GF-D8 (cell line): ENCODE measurements around the gene CHI3L2.
"Not testable (repeated sequence)": the region's sequence is repeated elsewhere in the genome, so short reads cannot be mapped to it uniquely, and the experiment has no call there.

Source experiments
- DNase-seq: peaks from one replicate; lab custom pipeline; 2025; lab: John Stamatoyannopoulos, UW

CHI3L2 gene

DNA sequence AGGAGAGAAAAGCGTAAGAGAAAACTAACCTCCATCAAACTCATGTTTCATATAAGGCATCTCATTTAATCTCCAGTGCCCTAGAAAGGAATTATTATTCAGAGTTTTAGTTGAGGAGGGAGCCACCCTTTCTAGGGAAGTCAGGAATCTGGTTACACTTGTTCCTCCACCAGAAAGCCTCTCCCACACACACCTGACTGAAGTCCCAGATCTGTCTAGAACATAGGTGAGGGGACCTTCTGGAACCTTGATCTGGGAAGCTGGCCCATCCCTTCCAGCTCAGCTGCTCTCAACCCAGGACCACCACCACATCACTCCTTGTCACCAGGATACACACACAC, 25.2 kb upstream of the CHI3L2 start:
- DNase-seq = no peak

DNA sequence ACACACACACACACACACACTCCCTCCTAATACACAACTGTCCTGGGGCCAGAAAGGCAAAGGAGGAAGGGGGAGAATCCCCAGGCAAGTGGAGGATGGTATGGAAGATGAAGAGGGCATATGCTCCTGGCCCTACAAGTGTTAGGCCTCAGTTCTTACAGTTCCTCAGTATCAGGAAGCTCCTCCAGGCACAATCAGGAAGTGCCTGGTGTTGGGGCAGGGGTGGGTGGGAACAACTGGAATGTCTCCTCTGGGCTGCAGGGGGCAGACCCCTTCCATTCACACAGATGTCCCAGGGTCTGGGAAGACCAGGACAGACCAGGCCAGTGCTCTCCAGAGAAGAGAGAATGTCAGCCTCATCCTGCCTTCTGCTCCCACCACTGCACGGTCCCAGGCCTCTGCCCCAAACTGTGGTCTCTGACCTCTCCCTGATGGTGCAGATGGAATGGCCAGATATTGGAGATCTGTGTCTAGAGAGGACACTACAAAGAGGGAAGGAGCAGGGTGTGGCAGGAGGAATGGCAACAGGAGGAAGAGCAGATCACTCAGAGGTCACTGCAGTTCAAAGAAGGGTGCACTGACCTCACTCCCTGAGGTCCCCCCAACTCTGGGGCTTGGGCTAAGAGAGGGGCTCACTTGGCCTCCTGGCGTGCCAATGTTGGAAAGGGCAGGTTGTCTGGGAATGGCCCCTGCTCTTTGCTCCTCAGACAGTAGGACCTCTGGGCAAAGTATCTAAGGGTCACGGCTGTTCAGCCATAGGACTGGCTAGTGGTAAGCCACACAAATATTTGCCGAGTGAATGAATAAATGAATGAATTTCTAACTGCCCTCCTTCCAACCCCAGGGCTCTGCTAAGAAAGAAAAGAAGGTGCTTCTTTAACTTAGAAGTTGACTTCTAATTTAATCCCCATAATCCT, 24.5 kb upstream of the CHI3L2 start:
- DNase-seq = peak; percentile 49

DNA sequence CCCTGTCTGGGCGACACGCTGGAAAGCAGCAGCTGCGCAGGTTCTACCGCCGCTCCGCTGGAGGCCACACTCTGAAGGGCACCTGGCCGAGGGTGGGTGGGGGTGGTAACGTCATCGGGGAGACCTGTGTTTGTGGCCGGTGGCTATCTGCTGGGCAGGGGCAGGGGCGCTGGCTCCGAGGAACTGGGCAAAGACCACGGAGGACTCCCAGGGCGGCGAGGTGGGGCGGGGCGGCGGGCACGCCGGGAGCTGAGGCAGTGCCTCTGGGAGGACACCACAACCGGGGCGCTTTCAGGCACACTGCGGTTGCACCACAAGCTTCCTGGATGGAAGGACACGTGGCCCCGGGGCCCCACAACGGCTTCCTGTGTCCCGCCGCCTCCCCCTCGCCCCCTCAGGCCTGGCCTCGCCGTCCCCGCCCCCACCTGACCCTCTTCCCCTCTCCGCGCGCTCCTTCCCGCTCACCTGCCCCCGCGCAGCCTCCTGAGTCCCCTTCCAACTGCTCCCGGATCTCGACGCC, 23.8 kb upstream of the CHI3L2 start:
- peak; percentile 88 for DNase-seq

DNA sequence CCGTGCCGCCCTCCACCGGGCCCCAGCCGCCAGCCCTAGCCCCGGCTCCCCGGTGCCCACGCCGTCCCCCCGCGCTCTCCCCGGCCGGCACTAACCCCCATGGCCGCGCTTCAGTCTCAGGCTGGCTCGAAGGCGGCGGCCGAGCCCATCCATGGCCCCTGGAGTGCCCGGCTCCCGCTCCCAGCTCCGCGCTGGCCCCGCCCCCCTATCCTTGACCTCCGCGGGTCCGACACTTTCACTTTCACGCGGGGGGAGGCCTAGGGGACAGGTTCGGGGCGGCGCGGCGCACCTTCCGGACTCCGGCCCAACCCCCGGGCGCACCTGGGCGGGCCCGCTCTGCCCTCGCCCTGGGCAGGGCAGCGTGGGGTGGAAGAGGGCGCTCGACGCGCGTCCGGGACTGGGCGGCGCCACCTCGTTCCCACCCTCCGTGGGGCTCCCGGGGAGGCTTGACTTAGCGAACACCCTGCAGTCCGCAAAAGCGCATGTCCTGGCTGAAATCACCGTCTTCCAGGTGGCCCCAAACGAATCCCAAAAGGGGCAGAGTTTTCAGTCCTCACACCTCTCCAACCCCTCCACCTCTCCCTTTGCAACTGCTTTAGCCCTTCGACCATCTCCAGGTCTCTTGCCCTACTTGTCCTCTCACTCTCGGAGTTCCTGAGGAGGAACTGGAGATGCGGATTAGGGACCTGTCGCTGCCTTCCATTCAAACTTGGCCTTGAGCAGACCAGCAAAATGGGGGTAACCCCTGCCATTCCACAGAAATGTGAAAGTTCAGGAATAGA, 23.1 kb upstream of the CHI3L2 start:
- no peak for DNase-seq

DNA sequence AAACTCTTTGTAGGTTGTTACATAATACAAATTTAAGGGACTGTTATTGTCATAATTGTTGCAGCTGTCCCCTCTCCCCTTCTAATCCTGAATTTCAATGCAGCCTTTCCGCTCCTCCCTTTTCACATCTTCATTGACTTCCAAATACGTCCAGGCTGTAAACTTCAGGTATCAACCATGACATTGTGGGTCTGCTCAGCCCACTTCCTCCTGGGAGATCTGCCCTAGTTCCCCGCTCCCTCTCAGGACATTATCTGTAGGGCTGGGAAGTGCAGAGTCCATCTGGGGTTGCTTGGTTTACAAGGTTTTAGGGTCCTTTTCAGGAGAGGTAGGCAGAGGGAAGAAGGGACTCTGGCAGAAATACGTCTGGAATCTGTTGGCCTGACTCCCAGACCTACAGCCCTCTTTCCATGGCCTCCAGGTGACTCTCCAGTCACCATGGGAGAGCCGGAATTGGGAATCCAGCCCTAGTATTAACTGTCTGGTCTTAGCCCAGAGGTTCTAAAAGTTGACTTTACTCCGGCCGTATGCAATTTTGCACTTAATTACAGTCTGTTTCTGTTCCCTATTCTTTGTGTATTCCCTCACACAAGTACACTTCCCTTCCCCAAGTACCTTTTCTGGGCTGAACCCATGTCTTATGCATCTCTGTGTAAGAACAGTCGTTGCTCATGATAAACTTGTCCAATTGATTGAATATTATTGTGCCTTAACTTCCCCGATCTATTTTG, 22.4 kb upstream of the CHI3L2 start:
- no peak for DNase-seq

GRCh38 chr1:111205714-111206050, 21.8 kb upstream of the CHI3L2 start:
- peak; percentile 26 for DNase-seq

DNA sequence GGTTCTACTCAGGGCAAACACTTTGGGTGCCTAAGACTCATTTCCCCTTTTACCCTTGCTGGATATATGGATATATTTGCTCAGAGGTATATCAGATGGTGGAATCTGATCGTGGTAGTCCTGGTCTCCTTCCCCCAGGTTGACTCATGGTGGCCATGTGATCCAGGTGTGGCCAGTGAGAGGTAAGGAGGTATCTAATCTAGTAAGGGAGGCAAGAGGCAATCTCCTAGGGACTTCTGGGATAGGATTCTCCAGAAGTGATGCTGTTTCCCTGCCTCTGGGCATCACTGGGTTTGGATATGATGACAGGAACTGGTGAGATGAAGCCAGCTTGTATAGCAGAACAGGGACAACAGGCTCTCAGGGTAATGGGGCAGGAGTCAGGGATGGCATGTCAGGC, 18.6 kb upstream of the CHI3L2 start:
- DNase-seq = no peak

- DNase-seq = no peak
These were observed 17.9 kb upstream of the CHI3L2 start for GRCh38 chr1:111209622-111210021.

- DNase-seq = no peak
These were observed 15.6 kb upstream of the CHI3L2 start for GRCh38 chr1:111211921-111212320.

DNA sequence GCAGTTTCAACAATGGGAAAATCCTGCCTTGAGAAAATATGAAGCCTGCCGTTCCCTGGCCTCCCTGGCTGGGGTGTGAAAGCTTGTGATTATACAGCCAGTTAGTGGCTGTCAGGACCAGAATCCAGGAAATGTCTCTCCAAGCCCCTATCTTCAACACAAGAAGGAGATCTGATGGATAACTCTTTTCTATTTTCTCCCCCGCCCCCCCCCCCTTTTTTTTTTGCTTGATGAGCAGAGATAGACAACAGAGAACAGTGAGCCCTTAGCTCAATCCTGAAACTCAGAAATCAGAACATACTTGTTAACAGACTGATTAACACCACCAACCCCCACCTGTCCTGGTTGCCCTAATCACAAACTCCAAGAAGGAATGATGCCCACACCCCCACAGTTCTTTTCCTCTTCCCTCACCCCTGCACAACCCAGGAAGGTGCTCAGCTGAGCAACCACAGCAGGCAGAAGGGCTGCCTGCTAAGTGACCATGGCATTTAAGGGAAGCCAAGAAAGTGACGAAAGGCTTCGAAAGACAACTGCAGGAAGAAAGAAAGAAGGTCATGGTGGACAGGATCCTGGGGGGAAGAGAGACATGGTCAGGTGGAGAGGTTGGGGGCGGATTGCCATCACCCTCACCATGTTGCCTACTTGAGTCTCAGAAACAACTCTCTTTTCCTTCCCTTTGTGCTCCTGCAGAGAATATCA, 14.7 kb upstream of the CHI3L2 start:
- DNase-seq = no peak

- no peak for DNase-seq
These were observed 14.1 kb upstream of the CHI3L2 start for GRCh38 chr1:111213412-111213811.

DNA sequence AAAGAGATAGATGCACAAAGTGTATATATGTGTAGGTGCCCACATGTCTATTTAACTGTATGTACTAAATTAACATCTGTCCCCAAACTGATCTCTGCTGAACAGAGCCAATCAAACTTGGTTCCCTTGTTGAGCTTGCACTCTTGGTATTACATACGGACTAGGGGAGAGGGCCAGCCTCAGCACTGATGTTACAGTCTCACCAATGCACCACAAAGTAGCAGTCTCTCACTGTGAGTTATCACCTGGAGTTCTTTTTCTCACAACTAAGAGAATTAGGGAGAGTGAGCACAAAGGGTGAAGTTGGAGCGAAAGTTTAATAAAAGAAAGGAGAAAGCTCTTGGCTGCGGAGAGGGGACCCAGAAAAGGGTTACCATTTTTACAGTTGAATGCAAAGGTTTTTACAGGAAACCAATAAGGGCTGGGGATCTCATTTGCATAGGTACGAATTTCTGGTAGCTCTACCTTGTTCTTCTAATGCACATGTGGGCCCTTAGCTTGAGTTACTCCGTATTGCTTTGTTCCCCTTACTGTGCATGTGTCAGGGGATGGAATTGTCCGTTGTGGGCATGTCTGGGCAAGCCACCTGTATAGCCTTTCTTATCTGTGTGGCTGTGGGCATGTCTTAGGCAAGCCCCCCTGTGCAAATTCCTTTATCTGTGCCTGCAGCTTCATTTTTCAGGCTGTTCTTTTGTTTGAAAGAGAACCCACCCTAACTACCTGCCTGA, 13.3 kb upstream of the CHI3L2 start:
- no peak for DNase-seq

- no peak for DNase-seq
These were observed 12.6 kb upstream of the CHI3L2 start for GRCh38 chr1:111214884-111215283.

DNA sequence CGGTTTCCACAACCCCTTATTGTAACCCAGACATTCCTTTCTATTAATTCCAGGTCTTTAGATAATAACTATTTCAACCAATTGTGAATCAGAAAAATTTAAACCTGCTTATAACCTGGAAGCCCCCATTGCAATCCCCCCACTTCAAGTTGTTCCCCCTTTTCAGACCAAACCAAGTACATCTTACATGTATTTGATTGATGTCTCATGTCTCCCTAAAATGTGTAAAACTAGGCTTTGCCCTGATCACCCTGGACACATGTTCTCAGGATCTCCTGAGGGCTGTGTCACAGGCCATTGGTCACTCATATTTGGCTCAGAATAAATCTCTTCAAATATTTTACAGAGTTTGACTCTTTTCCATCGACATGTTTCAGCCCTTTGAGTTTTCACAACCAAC, 12.2 kb upstream of the CHI3L2 start:
- not testable (repeated sequence) for DNase-seq

GRCh38 chr1:111216751-111217150, 10.8 kb upstream of the CHI3L2 start:
- no peak for DNase-seq

DNA sequence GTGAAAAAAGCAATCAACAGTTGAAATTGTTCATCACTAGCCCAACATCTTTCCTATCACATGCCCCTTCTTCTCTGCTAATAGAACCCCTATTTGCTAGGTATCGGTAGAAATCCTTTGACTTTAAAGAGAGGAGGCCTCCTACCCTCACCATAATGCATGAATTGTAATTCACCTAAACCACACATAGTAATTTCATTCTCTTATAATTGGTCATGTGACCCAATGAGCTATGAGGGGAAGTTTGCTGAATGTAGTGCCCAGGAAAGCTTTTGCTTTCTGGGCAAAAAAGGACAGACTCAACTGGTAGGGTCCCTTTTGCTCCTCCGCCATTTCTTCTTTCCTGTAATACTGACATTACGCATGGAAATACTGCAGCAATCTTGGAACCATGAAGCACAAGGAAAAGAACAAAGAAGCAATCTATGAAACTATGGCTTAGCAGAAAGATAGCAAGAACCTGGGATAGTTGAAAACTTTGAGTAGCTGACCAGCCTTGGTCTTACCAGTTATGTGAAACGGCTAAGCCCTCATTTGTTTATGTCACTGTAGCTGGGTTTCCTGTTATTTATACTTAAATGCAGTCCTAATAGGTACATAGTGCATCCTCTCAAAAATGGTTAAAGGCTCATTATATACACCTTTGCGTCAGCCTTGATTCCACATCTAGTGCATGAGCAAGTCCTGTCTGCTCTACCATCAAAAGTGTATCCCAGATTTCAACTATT, 10.2 kb upstream of the CHI3L2 start:
- no peak for DNase-seq

- DNase-seq = no peak
These were observed 8.6 kb upstream of the CHI3L2 start for GRCh38 chr1:111218701-111219556.

- DNase-seq = no peak
These were observed 7.8 kb upstream of the CHI3L2 start for GRCh38 chr1:111219557-111220286.
